ENCODE results near the gene LAIR1. TPM values are rescaled to one million over a fixed set of nuclear protein-coding genes. Genes with fewer than 3 reads are reported as not detected.

LAIR1 gene
- total RNA-seq, 1 donor from 2014 or later: not detected

DNA sequence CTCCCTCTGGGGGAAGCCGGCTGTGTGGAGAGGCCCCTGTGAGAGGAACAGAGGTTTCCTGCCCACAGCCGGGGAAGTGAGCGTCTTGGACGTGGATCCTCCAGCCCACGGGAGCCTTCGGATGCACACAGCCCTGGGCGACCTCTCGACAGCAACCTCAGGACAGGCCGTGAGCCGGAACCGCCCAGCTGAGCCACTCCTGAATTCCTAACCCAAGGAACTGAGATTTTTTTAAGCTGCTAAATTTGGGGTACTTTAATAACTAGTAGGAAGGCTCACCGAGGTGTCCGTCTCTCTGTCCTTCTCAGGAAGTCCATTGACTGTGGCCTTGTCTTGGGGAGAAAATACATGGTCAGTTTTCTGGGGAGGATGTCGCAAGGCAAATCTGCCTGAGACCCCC lies 9.1 kb downstream of the LAIR1 start:
- TF ChIP-seq EZH2phosphoT487 (IDR thresholded peaks at IDR 0.05) (no peak), EZH2 (IDR thresholded peaks at IDR 0.05) (no peak), CTCF (IDR thresholded peaks at IDR 0.05) (no peak)
- Histone ChIP-seq H3K4me2 (no peak overlapping the region), H3F3A (ENCODE audit: low read depth) (no peaks in the 10 kb centered on the region), H3K4me3 (no peak overlapping the region), H3K4me1 (no peaks in the 10 kb centered on the region), H3K27ac (no peak overlapping the region), H3K36me3 (no peaks in the 10 kb centered on the region), H3K27me3 (peaks cover 5% of the 10 kb centered on the region), H3K9me3 (ENCODE audit: low read depth) (no peaks in the 10 kb centered on the region), H3K9ac (no peak overlapping the region), H2AFZ (replicated peaks) (no peak overlapping the region), H4K20me1 (ENCODE audit: low read depth) (no peaks in the 10 kb centered on the region), H3K79me2 (ENCODE audit: low read depth) (no peaks in the 10 kb centered on the region)
- peaks cover 3% of the 10 kb centered on the region for H3K4me1 Mint-ChIP-seq
- H3K4me3 Mint-ChIP-seq: no peak overlapping the region
- no peak overlapping the region for H3K27ac Mint-ChIP-seq
- peaks cover 10% of the 10 kb centered on the region for H3K27me3 Mint-ChIP-seq (ENCODE audit: insufficient read depth, low read depth)
- no peaks in the 10 kb centered on the region for H3K36me3 Mint-ChIP-seq
- H3K9me3 Mint-ChIP-seq: peaks cover 3% of the 10 kb centered on the region
- no peak for DNase-seq (ENCODE audit: low spot score)

- Histone ChIP-seq H3K27ac (no peak overlapping the region), H3K9me3 (ENCODE audit: low read depth) (no peaks in the 10 kb centered on the region), H3K27me3 (peaks cover 13% of the 10 kb centered on the region), H2AFZ (replicated peaks) (no peak overlapping the region), H3F3A (ENCODE audit: low read depth) (no peaks in the 10 kb centered on the region), H3K4me2 (no peak overlapping the region), H3K4me1 (no peaks in the 10 kb centered on the region), H4K20me1 (ENCODE audit: low read depth) (no peaks in the 10 kb centered on the region), H3K79me2 (ENCODE audit: low read depth) (no peaks in the 10 kb centered on the region), H3K9ac (no peak overlapping the region), H3K4me3 (no peak overlapping the region), H3K36me3 (no peaks in the 10 kb centered on the region)
- Mint-ChIP-seq H3K4me1 (peaks cover 3% of the 10 kb centered on the region), H3K27ac (no peak overlapping the region), H3K36me3 (no peaks in the 10 kb centered on the region), H3K9me3 (peaks cover 3% of the 10 kb centered on the region), H3K4me3 (no peak overlapping the region), H3K27me3 (ENCODE audit: insufficient read depth, low read depth) (peaks cover 13% of the 10 kb centered on the region)
- no peak for DNase-seq (ENCODE audit: low spot score)
- TF ChIP-seq EZH2phosphoT487 (IDR thresholded peaks at IDR 0.05) (no peak), CTCF (IDR thresholded peaks at IDR 0.05) (no peak), EZH2 (IDR thresholded peaks at IDR 0.05) (no peak)
Measured at GRCh38 chr19:54354761-54355160, 10.0 kb downstream of the LAIR1 start.

DNA sequence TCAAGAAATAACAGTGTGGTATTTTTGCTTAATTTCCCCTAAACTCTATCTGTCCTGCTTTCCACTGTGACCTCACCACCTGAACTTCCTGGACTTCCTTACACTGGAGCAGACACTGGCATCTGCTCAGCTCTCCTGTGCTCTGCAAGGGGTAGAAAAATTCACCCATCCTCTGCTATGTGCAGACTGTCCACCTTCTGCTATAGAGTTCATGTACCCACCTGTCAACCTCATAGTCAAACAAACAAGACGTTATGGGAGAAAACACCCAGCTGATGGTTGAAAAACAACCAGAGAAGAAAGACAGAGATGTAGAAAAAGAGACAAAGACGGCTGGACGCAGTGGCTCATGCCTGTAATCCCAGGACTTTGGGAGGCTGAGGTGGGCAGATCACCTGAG lies 12.2 kb downstream of the LAIR1 start:
- Histone ChIP-seq H3K9ac (no peak overlapping the region), H2AFZ (replicated peaks) (no peak overlapping the region), H3F3A (ENCODE audit: low read depth) (no peaks in the 10 kb centered on the region), H3K79me2 (ENCODE audit: low read depth) (no peaks in the 10 kb centered on the region), H3K4me1 (no peaks in the 10 kb centered on the region), H4K20me1 (ENCODE audit: low read depth) (no peaks in the 10 kb centered on the region), H3K4me3 (no peak overlapping the region), H3K4me2 (no peak overlapping the region), H3K27ac (no peak overlapping the region), H3K36me3 (no peaks in the 10 kb centered on the region), H3K9me3 (ENCODE audit: low read depth) (no peaks in the 10 kb centered on the region), H3K27me3 (peaks cover 21% of the 10 kb centered on the region)
- Mint-ChIP-seq H3K4me3 (no peak overlapping the region), H3K27me3 (ENCODE audit: insufficient read depth, low read depth) (peaks cover 19% of the 10 kb centered on the region), H3K27ac (no peak overlapping the region), H3K4me1 (peaks cover 3% of the 10 kb centered on the region), H3K36me3 (no peaks in the 10 kb centered on the region), H3K9me3 (peaks cover 8% of the 10 kb centered on the region)
- TF ChIP-seq CTCF (IDR thresholded peaks at IDR 0.05): no peak
- TF ChIP-seq EZH2phosphoT487 (IDR thresholded peaks at IDR 0.05): no peak
- TF ChIP-seq EZH2 (IDR thresholded peaks at IDR 0.05): no peak
- no peak for DNase-seq (ENCODE audit: low spot score)

All from neural progenitor cell (in vitro differentiated cells).